HepG2 (cell line): ENCODE measurements around the gene LSMEM2. TPM values are rescaled to one million over a fixed set of nuclear protein-coding genes. Genes with fewer than 3 reads are reported as not detected.

Experiments
- AGO2 ChIP-seq: fragments of 200-400 bp; formaldehyde crosslinking; optimal IDR thresholded peaks from 2 replicates; pipeline ENCODE3; 2017; ENCODE audit warnings: mild to moderate bottlenecking, low read depth, low read length, moderate library complexity
- ARNT2 ChIP-seq: sonication (generic); formaldehyde crosslinking; IDR thresholded peaks from 2 replicates; pipeline ENCODE4 v1.8.0; 2022; ENCODE audit warnings: mild to moderate bottlenecking, low read depth, missing genetic modification reagents, moderate library complexity
- GATAD2A ChIP-seq: IDR thresholded peaks from 2 replicates; pipeline ENCODE4 v1.6.1; 2016
- MXD4 ChIP-seq: IDR thresholded peaks from 2 replicates; pipeline ENCODE4 v1.6.1; 2016; ENCODE audit warnings: mild to moderate bottlenecking, missing biosample characterization, missing genetic modification reagents
- NFE2L1 ChIP-seq: sonication (generic); formaldehyde crosslinking; IDR thresholded peaks from 2 replicates; pipeline ENCODE4 v1.4.0; 2020; ENCODE audit warnings: missing genetic modification reagents, mild to moderate bottlenecking, borderline replicate concordance
- PHB2 ChIP-seq: fragments of 450-650 bp; IDR thresholded peaks from 2 replicates; pipeline ENCODE4 v1.6.1; 2018; ENCODE audit not compliant: partially characterized antibody
- POLR2G ChIP-seq: fragments of 200-400 bp; formaldehyde crosslinking; IDR thresholded peaks from 2 replicates; pipeline ENCODE4 v1.6.1; 2018; ENCODE audit warnings: mild to moderate bottlenecking, low read depth, low read length, moderate library complexity
- SNAPC4 ChIP-seq: sonication (generic); formaldehyde crosslinking; IDR thresholded peaks from 2 replicates; pipeline ENCODE4 v1.4.0; 2020; ENCODE audit warnings: mild to moderate bottlenecking, missing genetic modification reagents
- SP5 ChIP-seq: IDR thresholded peaks from 2 replicates; pipeline ENCODE4 v1.6.1; 2016; ENCODE audit warnings: low read depth, borderline replicate concordance
- SRSF4 ChIP-seq: fragments of 200-400 bp; formaldehyde crosslinking; IDR thresholded peaks from one replicate; pipeline ENCODE4 v1.6.1; 2018; ENCODE audit warnings: mild to moderate bottlenecking, low read depth, low read length, moderate library complexity; ENCODE audit not compliant: poor library complexity, severe bottlenecking
- STAG1 ChIP-seq: sonication (generic); formaldehyde crosslinking; IDR thresholded peaks from 2 replicates; pipeline ENCODE4 v1.4.0; 2020; ENCODE audit warnings: missing genetic modification reagents
- TBP ChIP-seq: sonication (generic); formaldehyde crosslinking; IDR thresholded peaks from 2 replicates; pipeline ENCODE4 v1.5.0; 2020; ENCODE audit warnings: missing genetic modification reagents
- TSC22D2 ChIP-seq: sonication (generic); formaldehyde crosslinking; IDR thresholded peaks from 2 replicates; pipeline ENCODE4 v1.5.1; 2020; ENCODE audit warnings: missing genetic modification reagents, mild to moderate bottlenecking, borderline replicate concordance
- ZBTB46 ChIP-seq: sonication (generic); formaldehyde crosslinking; IDR thresholded peaks from 2 replicates; pipeline ENCODE4 v1.4.0; 2020; ENCODE audit warnings: mild to moderate bottlenecking, missing genetic modification reagents, borderline replicate concordance
- ZFP1 ChIP-seq: IDR thresholded peaks from 2 replicates; pipeline ENCODE4 v1.6.1; 2016
- ZNF235 ChIP-seq: sonication (generic); formaldehyde crosslinking; IDR thresholded peaks from 2 replicates; pipeline ENCODE4 v1.8.1; 2023; ENCODE audit warnings: mild to moderate bottlenecking, missing genetic modification reagents, borderline replicate concordance
- ZNF33B ChIP-seq: sonication (generic); formaldehyde crosslinking; IDR thresholded peaks from 2 replicates; pipeline ENCODE4 v1.5.1; 2020; ENCODE audit warnings: mild to moderate bottlenecking, missing genetic modification reagents
- ZNF572 ChIP-seq: sonication (generic); formaldehyde crosslinking; IDR thresholded peaks from 2 replicates; pipeline ENCODE4 v1.5.1; 2020; ENCODE audit warnings: mild to moderate bottlenecking, missing genetic modification reagents
- ZSCAN22 ChIP-seq: sonication (generic); formaldehyde crosslinking; IDR thresholded peaks from 2 replicates; pipeline ENCODE4 v1.4.0; 2020; ENCODE audit warnings: mild to moderate bottlenecking, missing genetic modification reagents
- polyA plus RNA-seq, 8 experiments: library from polyadenylated mRNA; depleted of rRNA in 3 of 8; stranded (reverse) in 7 of 8; unstranded in 1 of 8; fragments of >200 nt; fragmentation: Illumina TruSeq in 4 of 8; extraction: Trizol in 4 of 8; gene quantifications; 2 replicates each; pipeline versions ENCODE4 v1.2.1 to v1.2.3, GENCODE V29; 2011 to 2016; ENCODE audit warnings: low read depth in 4 of 8, missing spikeins in 1 of 8, mixed read lengths in 1 of 8; ENCODE audit not compliant: insufficient read depth in 1 of 8
- total RNA-seq, 5 experiments: library from RNA; depleted of rRNA; stranded (reverse); fragments of >200 nt; fragmentation: Illumina TruSeq; extraction: Trizol; gene quantifications; 2 replicates each; pipeline ENCODE4 v1.2.3, GENCODE V29; 2016; ENCODE audit warnings: low read depth in 1 of 5
- TF ChIP-seq, protein P1 (sequence below): sonication (generic); formaldehyde crosslinking; IDR thresholded peaks from 2 replicates; pipeline ENCODE4 v1.4.0; 2020; ENCODE audit warnings: mild to moderate bottlenecking, missing genetic modification reagents

The LSMEM2 gene
- total and polyA plus RNA-seq, 2 of the 13 experiments (the other 11 are each of a cell fraction or from before 2014, with no cell fraction given): 0.07 to 0.41 TPM

- TF ChIP-seq, protein P1, sequence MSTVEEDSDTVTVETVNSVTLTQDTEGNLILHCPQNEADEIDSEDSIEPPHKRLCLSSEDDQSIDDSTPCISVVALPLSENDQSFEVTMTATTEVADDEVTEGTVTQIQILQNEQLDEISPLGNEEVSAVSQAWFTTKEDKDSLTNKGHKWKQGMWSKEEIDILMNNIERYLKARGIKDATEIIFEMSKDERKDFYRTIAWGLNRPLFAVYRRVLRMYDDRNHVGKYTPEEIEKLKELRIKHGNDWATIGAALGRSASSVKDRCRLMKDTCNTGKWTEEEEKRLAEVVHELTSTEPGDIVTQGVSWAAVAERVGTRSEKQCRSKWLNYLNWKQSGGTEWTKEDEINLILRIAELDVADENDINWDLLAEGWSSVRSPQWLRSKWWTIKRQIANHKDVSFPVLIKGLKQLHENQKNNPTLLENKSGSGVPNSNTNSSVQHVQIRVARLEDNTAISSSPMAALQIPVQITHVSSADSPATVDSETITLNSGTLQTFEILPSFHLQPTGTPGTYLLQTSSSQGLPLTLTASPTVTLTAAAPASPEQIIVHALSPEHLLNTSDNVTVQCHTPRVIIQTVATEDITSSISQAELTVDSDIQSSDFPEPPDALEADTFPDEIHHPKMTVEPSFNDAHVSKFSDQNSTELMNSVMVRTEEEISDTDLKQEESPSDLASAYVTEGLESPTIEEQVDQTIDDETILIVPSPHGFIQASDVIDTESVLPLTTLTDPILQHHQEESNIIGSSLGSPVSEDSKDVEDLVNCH (CRISPR knock-in tag): no peak
- TF ChIP-seq STAG1: no peak
- TF ChIP-seq GATAD2A: peak; percentile 53
- TF ChIP-seq SNAPC4 (CRISPR knock-in tag): no peak
- no peak for TF ChIP-seq ZFP1 (CRISPR knock-in tag)
- no peak for TF ChIP-seq ZNF33B (CRISPR knock-in tag)
- no peak for TF ChIP-seq ZNF235 (CRISPR knock-in tag)
- no peak for TF ChIP-seq SRSF4
- no peak for TF ChIP-seq TSC22D2 (CRISPR knock-in tag)
- no peak for TF ChIP-seq ZNF572 (CRISPR knock-in tag)
- no peak for TF ChIP-seq AGO2
- peak; percentile 99 for TF ChIP-seq ZSCAN22
- TF ChIP-seq TBP (CRISPR knock-in tag): no peak
- TF ChIP-seq SP5: peak; percentile 95
- TF ChIP-seq ZBTB46 (CRISPR knock-in tag): no peak
- TF ChIP-seq ARNT2 (CRISPR knock-in tag): no peak; the same call in 1 of the 2 replicates
- 0 out of 2 replicates have a peak, but pooled peaks have one; percentile 7 for TF ChIP-seq MXD4
- TF ChIP-seq POLR2G: peak; percentile 68
- TF ChIP-seq PHB2: no peak
- TF ChIP-seq NFE2L1: no peak
Measured at GRCh38 chr3:50321336-50322114, 42.6 kb downstream of the LSMEM2 start (continued).
